ENCODE results near the gene PEPD.

The PEPD gene

GRCh38 chr19:33392341-33393285 is 129.0 kb downstream of the PEPD start:
- DNase-seq: no peak

DNA sequence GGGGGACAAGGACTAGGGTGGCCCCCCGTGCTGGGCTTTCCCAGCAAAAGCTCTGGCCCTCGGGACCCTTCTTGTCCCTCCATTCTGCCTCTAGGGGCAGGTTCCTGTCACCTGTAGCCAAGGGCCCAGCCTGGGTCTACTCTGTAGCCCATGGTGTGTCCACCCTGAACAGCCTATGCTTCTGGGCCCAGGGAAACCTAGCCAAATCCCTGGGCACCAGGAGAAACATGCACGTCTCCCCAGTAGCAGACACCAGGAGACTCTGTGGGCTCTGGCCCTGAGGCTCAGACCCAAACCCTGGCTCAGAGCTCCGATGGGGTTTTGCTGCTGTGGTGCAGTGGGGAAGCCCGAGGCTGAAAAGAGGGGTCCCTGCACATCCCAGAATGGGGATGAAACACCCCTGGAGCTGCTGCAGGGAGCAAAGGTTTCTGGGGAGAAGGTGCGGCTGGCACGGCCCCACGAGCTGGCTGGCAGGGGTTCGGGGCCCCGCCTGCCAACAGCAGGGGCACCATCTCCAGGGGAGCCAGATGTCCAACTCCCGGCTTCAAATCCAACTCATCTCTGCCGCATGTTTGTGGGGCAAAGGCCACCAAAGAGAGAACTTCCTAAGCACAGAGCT is 129.9 kb downstream of the PEPD start:
- DNase-seq: no peak

- DNase-seq: no peak
These were observed 130.5 kb downstream of the PEPD start for GRCh38 chr19:33390908-33391630.

DNA sequence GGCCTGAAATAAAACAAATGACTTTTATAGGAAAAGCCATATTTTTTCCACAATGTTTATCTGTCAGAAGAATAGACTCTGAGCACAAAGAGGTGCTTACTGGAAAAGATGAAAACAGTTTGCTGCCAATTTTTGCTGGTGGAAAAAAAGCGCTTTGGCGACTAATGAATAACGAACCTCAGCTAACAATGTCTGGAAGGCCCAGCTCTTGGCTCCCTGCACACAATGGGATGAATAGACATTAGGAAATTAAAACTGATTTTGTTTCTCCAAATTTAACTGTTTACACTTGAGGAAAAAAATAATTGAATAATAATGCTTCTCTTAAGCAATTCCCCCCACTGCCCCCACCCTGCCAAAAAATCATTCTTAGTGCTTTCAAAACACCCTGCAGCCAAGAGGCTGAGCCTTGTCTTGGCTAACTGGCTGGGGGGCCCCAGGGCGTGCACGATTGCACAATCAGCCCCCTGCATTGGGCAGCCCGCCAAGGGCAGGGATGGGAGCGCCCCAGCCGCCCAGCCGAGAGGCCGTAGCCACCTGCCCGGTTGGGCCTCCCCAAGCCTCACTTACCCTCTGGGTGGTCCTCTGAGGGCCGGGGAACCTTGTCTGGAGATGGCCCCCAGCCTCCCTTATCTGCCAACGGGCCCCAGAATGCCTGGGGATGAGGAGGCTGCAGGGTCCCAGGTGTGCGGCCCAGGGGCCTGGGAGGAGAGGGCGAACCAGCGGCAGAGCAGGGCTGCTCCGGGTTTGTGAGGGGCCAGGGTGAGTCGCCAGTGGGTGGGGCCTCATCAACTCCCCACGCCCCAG is 131.3 kb downstream of the PEPD start:
- DNase-seq: no peak

GRCh38 chr19:33389421-33390100 is 132.0 kb downstream of the PEPD start:
- DNase-seq: no peak

DNA sequence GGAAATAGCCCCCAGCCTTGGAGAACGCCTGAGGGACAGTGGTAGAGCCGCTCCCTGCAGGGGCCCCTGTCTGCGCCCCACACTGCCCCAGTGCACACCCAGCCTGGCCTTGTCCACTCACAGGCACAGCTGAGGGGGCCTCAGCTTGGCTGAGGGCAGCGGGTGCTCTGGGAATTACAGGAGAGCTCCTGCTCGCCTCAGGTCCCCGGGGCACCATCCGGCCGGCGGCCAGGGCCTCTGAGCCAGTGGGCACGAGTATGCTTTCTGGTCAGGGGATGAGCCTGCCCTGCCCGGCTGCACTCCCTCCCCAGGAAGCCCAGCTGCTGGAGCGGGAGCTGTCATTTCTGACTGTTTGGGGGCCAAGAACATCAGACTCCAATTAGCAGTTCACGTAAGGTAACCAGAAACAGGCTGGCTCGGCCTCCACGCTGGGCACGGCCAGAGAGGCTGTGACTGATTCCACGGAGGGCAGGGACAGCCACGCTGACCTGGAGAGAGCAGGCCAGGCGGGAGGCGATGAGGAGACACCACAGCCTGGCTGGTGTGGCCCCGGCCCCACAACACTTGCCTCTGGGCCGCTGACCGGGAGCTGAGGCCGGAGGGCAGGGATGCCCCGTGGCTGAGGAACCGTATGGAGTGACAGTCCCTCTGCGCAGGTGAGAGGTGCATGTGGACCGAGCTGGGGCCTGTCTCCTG is 132.7 kb downstream of the PEPD start:
- no peak for DNase-seq

DNA sequence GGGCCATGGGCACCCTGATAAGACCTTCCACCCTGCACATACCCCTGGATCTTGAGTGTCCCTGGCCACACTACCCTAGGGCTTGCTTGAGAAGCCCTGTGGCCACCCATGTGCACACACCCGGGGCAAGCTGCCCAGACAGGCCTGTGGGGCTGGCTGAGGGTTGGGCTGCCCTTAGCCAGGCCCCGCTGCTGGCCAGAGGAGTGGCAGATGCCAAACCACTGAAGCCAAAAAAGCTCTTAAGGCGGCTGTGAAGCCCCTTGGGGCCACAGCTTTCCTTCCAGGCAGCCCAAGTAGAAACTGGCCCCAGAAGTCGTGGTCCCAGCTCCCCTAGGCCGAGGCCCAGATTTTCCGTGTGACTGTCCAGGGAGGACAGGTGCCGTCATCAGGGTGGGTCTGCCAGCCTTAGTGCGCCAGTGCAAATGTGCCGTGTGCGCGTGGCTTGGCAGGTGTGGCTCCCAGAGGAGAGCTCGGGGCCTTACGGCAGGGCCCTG is 133.3 kb downstream of the PEPD start:
- DNase-seq: no peak

DNA sequence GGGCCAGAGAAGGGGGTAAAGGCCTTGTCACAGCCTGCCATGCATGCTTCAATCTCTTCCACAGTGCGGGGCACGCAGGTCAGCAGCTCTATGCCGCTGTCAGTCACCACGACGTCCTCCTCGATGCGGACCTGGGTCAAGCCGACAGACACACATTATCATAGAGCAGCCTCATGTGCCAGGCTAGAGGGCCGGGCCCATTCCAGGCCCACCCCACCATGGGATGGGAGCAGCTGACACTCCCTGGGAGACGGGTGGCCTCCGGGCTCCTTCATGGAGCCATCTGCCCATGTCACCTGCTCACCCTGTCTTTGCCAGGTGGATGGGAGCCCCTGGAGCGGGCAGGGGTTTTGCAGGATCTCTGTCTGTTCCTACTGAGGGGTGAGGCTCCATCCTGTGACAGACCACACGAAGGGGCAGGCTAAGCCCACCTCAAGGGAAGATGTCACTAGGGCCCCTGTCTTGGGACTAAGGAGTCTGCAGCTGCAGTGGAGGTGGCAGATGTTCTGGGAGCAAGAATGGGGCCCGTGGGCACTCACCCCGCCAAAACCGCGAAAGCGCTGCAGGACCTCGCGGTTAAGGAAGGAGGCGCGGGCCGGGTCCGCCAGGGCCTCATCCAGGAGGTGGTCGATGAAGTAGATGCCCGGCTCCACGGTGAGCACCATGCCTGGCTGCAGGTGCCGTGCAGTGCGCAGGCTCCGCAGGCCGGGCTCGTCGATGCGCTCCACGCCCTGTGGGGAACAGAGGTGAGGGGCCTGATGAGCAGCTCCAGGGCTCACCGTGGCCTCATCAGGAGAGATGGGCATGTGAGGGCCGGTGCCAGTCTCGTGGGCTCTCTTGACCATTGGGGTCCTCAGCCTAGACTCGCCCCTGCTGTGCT is 134.0 kb downstream of the PEPD start:
- DNase-seq: no peak

DNA sequence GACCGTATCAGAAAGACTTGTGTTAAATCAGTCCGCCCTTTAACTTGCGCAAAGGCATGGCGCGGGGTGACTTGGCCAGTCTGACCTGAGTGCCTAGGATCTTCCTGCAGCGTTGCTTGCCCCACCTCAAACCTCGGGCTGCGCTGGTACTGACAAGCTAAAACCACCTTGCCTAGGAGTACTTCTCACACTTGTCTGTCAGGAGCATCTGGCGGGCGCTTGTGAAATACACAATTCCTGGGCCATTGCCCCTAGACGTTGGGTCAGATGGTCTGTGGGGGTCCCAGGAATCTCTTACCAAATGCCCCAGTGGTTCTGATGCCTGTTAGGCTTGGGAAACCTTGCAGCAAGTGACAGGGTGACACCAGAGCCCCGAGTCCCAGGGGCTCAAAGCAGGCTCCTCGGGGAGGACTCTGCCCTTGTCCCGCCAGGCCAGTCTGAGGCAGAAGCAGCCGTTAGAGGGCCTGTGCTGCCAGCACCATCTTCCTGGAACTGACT is 135.2 kb downstream of the PEPD start:
- DNase-seq: no peak

DNA sequence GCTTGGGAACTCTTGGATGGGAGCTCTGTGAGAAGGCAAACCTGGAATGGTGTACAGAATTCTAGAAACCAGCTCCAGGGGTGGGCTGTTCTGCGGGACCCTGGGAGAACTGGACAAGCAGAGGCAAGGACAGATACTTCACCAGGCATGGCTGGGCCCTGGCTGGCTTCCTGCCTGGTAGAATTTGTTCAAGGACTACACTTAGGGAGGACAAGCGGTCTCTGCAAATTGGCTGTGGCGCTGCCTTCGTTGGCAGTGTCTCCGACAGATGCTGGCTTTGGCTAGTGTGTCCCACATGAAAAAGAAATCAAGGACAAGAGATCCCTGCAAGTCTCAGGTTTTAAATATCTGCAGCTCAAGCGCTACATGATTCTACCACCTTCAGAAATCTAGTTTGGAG is 135.6 kb downstream of the PEPD start:
- DNase-seq: no peak

DNA sequence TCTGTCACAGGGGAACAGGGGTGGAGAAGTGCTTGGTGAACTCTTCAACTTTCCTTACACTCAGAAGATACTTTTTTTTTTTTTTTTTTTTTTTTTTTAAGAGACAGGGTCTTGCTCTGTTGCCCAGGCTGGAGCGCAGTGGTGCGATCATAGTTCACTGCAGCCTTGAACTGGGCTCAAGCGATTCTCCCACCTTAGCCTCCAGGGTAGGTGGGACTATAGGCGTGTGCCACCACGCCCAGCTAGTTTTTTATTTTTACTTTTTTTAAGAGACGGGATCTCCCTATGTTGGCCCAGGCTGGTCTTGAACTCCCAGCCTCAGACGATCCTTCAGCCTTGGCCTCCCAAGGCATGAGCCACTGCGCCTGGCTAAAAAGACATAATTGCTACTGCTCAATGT is 136.6 kb downstream of the PEPD start:
- no peak for DNase-seq

DNA sequence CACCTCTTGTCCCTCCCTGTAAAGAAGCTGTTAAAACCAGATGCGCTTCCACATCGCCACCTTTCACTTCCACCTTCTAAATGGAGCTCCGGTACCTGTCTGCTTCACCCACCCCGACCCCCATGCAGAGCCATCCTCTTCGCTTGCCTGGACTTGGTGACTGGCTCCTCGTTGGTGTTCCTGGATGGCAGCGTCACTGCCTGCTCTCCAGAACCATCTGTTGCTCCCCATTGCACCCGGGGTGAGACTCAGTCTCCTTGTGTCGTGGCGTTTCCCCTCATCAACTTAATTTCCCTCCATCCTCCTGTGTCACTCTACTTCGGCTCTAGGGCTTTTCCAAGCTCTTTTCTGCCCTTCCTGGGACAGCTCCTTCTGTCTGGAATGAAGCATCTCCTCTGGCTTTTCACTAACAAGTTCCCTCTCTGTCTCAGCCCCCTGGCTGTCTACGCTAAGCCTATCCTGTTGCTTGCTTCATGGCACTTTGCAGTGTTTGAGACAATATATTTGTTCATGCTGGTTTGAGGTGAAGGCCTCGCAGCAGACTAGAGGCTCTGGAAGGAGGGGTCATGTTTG is 137.8 kb downstream of the PEPD start:
- DNase-seq: no peak

GRCh38 chr19:33382982-33383381 is 138.6 kb downstream of the PEPD start:
- DNase-seq: no peak

DNA sequence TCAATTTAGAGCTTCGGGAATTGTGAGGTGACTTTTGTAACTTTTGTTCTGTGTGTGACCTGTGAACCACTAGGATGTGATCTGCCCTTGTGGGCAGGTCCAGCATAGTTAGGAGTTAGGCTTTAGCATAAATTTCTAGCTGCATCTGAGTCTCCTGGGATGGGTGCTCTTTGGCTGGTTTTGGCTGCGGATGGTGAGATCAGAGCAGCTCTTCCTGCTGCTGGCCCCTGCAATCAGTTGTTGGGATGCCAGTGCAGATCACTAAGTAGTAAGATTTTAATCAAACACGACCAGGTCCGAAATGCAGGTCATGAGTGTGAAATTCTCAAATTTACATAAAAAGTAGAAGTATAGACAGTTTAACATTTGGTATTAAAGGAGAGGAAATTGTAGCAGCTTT is 139.6 kb downstream of the PEPD start:
- no peak for DNase-seq

DNA sequence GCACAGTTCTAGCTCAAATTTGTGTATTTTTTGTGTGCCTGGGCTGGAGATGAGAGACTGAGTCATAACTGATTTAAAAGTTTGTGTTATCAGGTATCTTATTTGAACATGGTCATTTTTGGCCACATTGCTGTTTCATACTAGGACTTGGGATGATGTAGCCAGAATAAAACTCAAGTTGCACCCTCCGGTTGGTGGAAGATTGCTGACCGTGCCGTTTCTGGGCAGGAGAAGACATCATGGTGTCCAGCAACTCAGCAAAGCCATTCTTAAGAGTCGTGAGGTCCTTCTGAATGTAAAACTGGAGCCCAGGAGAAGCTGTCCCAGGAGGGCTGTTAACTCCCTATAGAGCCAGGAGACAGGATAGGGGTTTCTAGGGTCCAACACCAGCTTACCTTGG is 140.5 kb downstream of the PEPD start:
- DNase-seq: no peak

GRCh38 chr19:33379151-33379829 is 142.3 kb downstream of the PEPD start:
- DNase-seq: no peak

DNA sequence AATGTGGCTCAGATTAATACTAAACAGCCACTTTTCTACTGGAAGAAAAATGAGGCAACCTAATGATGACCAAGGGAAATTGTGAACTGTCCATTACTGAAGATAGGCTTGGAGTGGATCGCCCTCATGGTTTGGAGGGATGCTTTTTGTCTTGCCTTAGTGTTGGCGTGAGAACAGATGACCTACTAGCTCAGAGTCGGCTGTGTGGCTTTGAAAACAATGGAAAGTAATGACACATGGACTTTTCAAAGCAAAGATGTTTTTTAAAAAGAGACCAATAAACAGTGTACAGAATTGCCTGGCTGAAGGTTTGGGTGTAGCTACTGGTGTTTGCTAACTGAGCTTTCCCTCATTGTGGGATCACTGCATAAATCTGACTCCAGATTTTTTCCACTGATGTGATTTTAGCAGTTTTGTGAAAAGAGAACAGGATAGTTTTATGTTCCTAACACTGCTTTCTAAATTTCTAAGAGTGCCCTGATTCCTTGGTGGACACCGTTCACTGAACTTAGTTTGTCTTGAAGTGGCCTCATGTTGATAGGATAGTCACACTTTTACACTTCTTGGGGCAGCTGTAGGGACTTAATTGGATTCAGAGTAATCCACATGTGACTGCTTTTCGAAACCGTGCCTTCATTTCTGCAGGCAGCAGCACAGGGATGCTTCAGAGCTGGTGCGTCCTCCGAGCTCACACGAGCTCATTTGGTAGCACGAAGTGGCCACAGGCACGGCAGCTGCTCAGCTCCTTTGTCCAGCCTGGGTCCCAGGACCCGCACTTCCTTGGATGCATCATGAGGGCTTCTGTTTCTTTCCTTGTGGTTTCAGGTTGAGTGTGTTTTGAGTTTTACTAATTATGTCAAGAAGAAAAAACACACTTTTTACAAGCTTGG is 143.8 kb downstream of the PEPD start:
- DNase-seq: no peak

GRCh38 chr19:33376941-33377557 is 144.5 kb downstream of the PEPD start:
- no peak for DNase-seq
